Measurements from ENCODE around the gene MYH14. TPM values are rescaled to one million over a fixed set of nuclear protein-coding genes. Genes with fewer than 3 reads are reported as not detected.
A peak's percentile ranks its signal among the peaks of the same experiment; 100 is the strongest.
"Not testable (repeated sequence)": the region's sequence is repeated elsewhere in the genome, so short reads cannot be mapped to it uniquely, and the experiment has no call there.

The MYH14 gene
- total and polyA plus RNA-seq, 9 of the 15 experiments (the other 6 are each of a cell fraction or from before 2014, with no cell fraction given): 0.04 to 0.86 (median 0.19) TPM; not detected in 2

DNA sequence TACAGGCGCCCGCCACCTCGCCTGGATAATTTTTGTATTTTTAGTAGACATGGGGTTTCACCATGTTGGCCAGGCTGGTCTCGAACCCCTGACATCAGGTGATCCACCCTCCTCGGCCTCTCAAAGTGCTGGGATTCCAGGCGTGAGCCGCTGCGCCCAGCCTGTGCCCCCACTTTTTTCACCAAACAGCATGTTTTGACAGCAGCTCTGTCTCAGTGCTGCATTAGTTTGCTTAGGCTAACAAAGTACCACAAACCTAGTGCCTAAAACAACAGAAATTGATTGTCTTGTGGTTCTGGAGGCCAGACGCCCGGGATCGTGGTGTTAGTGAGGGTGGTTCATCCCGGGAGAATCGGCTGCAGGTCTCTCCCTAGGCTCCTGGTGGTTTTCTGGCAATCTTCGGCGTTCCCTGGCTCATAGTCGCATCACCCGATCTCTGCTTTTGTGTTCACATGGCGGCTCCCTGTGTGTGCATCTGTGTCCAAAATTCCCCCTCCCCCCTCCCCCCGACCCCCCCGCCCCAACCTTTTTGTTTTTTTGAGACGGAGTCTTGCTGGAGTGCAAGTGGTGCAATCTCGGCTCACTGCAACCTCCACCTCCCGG is 30.0 kb downstream of the MYH14 start:
- Histone ChIP-seq H3K4me3 (no peak overlapping the region), H3K9me3 (replicated peaks; ENCODE audit: control insufficient read depth, insufficient read depth, low read depth, low read length) (no peaks in the 10 kb centered on the region), H3K4me1 (replicated peaks in 1 of 2; ENCODE audit: control insufficient read depth in 2 of 2, insufficient read depth in 2 of 2, low read length in 2 of 2) (peaks cover 0 to 11% of the 10 kb centered on the region in 2 experiments; a peak in 2 of 5 replicates), H3K79me2 (ENCODE audit: control insufficient read depth, insufficient read depth, low read length) (no peaks in the 10 kb centered on the region), H4K20me1 (replicated peaks; ENCODE audit: control insufficient read depth, insufficient read depth, low read length) (no peaks in the 10 kb centered on the region), H3K9me1 (ENCODE audit: control insufficient read depth, insufficient read depth, low read length) (no peaks in the 10 kb centered on the region), H3K9ac (ENCODE audit: insufficient read depth in 1 of 2, low read depth in 2 of 2, low read length in 2 of 2) (no peak overlapping the region; a peak in 1 of 4 replicates), H2AFZ (ENCODE audit: low read depth, low read length) (no peak overlapping the region), H3K4me2 (ENCODE audit: insufficient read depth, low read length) (no peak overlapping the region), H3K27me3 (ENCODE audit: control insufficient read depth in 2 of 2, insufficient read depth in 2 of 2, low read length in 2 of 2) (peaks cover 14 to 64% of the 10 kb centered on the region in 2 experiments; a peak in 4 of 5 replicates), H3K36me3 (ENCODE audit: control insufficient read depth, insufficient read depth, low read length) (no peaks in the 10 kb centered on the region), H3K27ac (ENCODE audit: extremely low read depth, low read depth, low read length) (no peak overlapping the region)
- no TSS peak for BruUV-seq (replicated peaks)
- ChIA-PET POLR2A (interaction anchor here (0.7 kb wide), 1 partner anchor 35 kb away, joined by 3 read pairs; no protein-coding TSS in a partner anchor), CTCF (ENCODE audit: low intra/inter-chr PET ratio) (no interaction called here)
- FAIRE-seq (no peak), ATAC-seq (no peak), DNase-seq (ENCODE audit: extremely low read depth in 1 of 4, low spot score in 3 of 4) (no peak)
- WGBS (ENCODE audit: insufficient coverage, low coverage, missing lambda C conversion rate): 7% methylated on average over 16 of the region's 23 CpGs
- intact Hi-C loops (cut with micrococcal nuclease): no loop called here
- TF ChIP-seq ZNF311 (CRISPR knock-in tag; IDR thresholded peaks at IDR 0.05) (no peak), ZNF695 (CRISPR knock-in tag; IDR thresholded peaks at IDR 0.05) (no peak)
- TF ChIP-seq, protein P1, sequence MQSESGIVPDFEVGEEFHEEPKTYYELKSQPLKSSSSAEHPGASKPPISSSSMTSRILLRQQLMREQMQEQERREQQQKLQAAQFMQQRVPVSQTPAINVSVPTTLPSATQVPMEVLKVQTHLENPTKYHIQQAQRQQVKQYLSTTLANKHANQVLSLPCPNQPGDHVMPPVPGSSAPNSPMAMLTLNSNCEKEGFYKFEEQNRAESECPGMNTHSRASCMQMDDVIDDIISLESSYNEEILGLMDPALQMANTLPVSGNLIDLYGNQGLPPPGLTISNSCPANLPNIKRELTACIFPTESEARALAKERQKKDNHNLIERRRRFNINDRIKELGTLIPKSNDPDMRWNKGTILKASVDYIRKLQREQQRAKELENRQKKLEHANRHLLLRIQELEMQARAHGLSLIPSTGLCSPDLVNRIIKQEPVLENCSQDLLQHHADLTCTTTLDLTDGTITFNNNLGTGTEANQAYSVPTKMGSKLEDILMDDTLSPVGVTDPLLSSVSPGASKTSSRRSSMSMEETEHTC (IDR thresholded peaks at IDR 0.05): no peak
- in situ Hi-C loops (cut with MboI): no loop called here

GRCh38 chr19:50237493-50237892 is 34.1 kb downstream of the MYH14 start:
- peaks cover 8 to 44% of the 10 kb centered on the region in 2 experiments; a peak in 4 of 5 replicates for H3K27me3 ChIP-seq (ENCODE audit: control insufficient read depth in 2 of 2, insufficient read depth in 2 of 2, low read length in 2 of 2)
- CTCF ChIA-PET (ENCODE audit: low intra/inter-chr PET ratio): interaction anchor here (0.6 kb wide), 1 partner anchor 57 kb away, joined by 3 read pairs; no protein-coding TSS in a partner anchor
- H3K4me3 ChIP-seq; H3K36me3 ChIP-seq (ENCODE audit: control insufficient read depth, insufficient read depth, low read length); H3K27ac ChIP-seq (ENCODE audit: extremely low read depth, low read depth, low read length); BruUV-seq (replicated peaks); H3K9me1 ChIP-seq (ENCODE audit: control insufficient read depth, insufficient read depth, low read length); H3K79me2 ChIP-seq (ENCODE audit: control insufficient read depth, insufficient read depth, low read length); in situ Hi-C loops (cut with MboI); POLR2A ChIA-PET; H2AFZ ChIP-seq (ENCODE audit: low read depth, low read length); FAIRE-seq; H4K20me1 ChIP-seq (replicated peaks; ENCODE audit: control insufficient read depth, insufficient read depth, low read length); intact Hi-C loops (cut with micrococcal nuclease); H3K4me2 ChIP-seq (ENCODE audit: insufficient read depth, low read length); H3K9me3 ChIP-seq (replicated peaks; ENCODE audit: control insufficient read depth, insufficient read depth, low read depth, low read length); H3K9ac ChIP-seq (ENCODE audit: insufficient read depth in 1 of 2, low read depth in 2 of 2, low read length in 2 of 2); H3K4me1 ChIP-seq (replicated peaks in 1 of 2; ENCODE audit: control insufficient read depth in 2 of 2, insufficient read depth in 2 of 2, low read length in 2 of 2): not testable (repeated sequence)
- WGBS (ENCODE audit: insufficient coverage, low coverage, missing lambda C conversion rate): under 1% methylated on average over 9 of the region's 11 CpGs
- DNase-seq (ENCODE audit: extremely low read depth in 1 of 4, low spot score in 3 of 4): peak; percentile 26 to 43 (median 33)
- TF ChIP-seq, protein P2, sequence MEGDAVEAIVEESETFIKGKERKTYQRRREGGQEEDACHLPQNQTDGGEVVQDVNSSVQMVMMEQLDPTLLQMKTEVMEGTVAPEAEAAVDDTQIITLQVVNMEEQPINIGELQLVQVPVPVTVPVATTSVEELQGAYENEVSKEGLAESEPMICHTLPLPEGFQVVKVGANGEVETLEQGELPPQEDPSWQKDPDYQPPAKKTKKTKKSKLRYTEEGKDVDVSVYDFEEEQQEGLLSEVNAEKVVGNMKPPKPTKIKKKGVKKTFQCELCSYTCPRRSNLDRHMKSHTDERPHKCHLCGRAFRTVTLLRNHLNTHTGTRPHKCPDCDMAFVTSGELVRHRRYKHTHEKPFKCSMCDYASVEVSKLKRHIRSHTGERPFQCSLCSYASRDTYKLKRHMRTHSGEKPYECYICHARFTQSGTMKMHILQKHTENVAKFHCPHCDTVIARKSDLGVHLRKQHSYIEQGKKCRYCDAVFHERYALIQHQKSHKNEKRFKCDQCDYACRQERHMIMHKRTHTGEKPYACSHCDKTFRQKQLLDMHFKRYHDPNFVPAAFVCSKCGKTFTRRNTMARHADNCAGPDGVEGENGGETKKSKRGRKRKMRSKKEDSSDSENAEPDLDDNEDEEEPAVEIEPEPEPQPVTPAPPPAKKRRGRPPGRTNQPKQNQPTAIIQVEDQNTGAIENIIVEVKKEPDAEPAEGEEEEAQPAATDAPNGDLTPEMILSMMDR (IDR thresholded peaks at IDR 0.05 in 2 of 3, conservative IDR thresholded peaks at IDR 0.05 in 1 of 3; ENCODE audit: insufficient read depth in 2 of 3, low read depth in 1 of 3, low read length in 3 of 3): peak; percentile 42 to 50 (median 42); a peak in 5 of 6 replicates
- TF ChIP-seq ZEB2 (IDR thresholded peaks at IDR 0.05): peak; percentile 62
- TF ChIP-seq, protein P3, sequence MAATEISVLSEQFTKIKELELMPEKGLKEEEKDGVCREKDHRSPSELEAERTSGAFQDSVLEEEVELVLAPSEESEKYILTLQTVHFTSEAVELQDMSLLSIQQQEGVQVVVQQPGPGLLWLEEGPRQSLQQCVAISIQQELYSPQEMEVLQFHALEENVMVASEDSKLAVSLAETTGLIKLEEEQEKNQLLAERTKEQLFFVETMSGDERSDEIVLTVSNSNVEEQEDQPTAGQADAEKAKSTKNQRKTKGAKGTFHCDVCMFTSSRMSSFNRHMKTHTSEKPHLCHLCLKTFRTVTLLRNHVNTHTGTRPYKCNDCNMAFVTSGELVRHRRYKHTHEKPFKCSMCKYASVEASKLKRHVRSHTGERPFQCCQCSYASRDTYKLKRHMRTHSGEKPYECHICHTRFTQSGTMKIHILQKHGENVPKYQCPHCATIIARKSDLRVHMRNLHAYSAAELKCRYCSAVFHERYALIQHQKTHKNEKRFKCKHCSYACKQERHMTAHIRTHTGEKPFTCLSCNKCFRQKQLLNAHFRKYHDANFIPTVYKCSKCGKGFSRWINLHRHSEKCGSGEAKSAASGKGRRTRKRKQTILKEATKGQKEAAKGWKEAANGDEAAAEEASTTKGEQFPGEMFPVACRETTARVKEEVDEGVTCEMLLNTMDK (IDR thresholded peaks at IDR 0.05; ENCODE audit: borderline replicate concordance, insufficient read depth, low read depth, low read length, poor library complexity, severe bottlenecking): peak; percentile 11
- ATAC-seq: peak; percentile 51; the same call in 1 of the 3 replicates

Measured in K562 (cell line).